Neuronal stem cell (in vitro differentiated cells): Measurements from ENCODE around the gene ATG4B.

Source experiments
- DNase-seq: peaks from one replicate; pipeline ENCODE4 v3.0.0-alpha.2; 2013; ENCODE audit warnings: low spot score
- H2AFZ ChIP-seq: one replicate; pipeline ENCODE4 v1.6.1; 2013; ENCODE audit warnings: mild to moderate bottlenecking, low read length, inconsistent platforms
- H2AK5ac ChIP-seq: 2 replicates; pipeline ENCODE4 v1.6.1; 2013; ENCODE audit warnings: low read depth, mild to moderate bottlenecking, inconsistent platforms, low read length, moderate library complexity, mixed read lengths
- H2BK120ac ChIP-seq: 2 replicates; pipeline ENCODE4 v1.6.1; 2013; ENCODE audit warnings: low read depth, mild to moderate bottlenecking, inconsistent platforms, low read length, moderate library complexity, mixed read lengths
- H2BK12ac ChIP-seq: one replicate; pipeline ENCODE4 v1.6.1; 2013; ENCODE audit warnings: low read length, inconsistent platforms
- H2BK15ac ChIP-seq: 2 replicates; pipeline ENCODE4 v1.6.1; 2013; ENCODE audit warnings: mild to moderate bottlenecking, low read length, inconsistent platforms, mixed read lengths
- H2BK5ac ChIP-seq: one replicate; pipeline ENCODE4 v1.6.1; 2013; ENCODE audit warnings: inconsistent platforms, mild to moderate bottlenecking, low read length, moderate library complexity
- H3K14ac ChIP-seq: one replicate; pipeline ENCODE4 v1.6.1; 2013; ENCODE audit warnings: low read length, inconsistent platforms
- H3K18ac ChIP-seq: 2 replicates; pipeline ENCODE4 v1.6.1; 2013; ENCODE audit warnings: low read length, inconsistent platforms
- H3K23ac ChIP-seq: 2 replicates; pipeline ENCODE4 v1.6.1; 2013; ENCODE audit warnings: low read depth, mild to moderate bottlenecking, mixed read lengths, low read length, inconsistent platforms; ENCODE audit not compliant: poor library complexity
- H3K27ac ChIP-seq: replicated peaks from 3 replicates; pipeline ENCODE4 v1.5.1; 2013; ENCODE audit warnings: low read length, inconsistent platforms
- H3K27me3 ChIP-seq, 3 experiments: 2 replicates each; pipeline ENCODE4 v1.6.1; 2013; ENCODE audit warnings: low read length in 3 of 3, mild to moderate bottlenecking in 2 of 3, inconsistent platforms in 1 of 3, low read depth in 1 of 3, mixed read lengths in 1 of 3, moderate library complexity in 1 of 3; ENCODE audit not compliant: control insufficient read depth in 3 of 3, insufficient read depth in 3 of 3
- H3K36me3 ChIP-seq, 2 donors: replicated peaks in 1 of 2; 2 replicates each; pipeline ENCODE4 v1.6.1; 2013; ENCODE audit warnings: low read length in 2 of 2; ENCODE audit not compliant: control insufficient read depth in 2 of 2, insufficient read depth in 2 of 2
- H3K4ac ChIP-seq: 2 replicates; pipeline ENCODE4 v1.6.1; 2013; ENCODE audit warnings: inconsistent platforms, mild to moderate bottlenecking, low read length, moderate library complexity
- H3K4me1 ChIP-seq, 2 donors: 1 replicate in 1 of 2; 2 replicates in 1 of 2; pipeline ENCODE4 v1.6.1; 2013; ENCODE audit warnings: low read length in 2 of 2, low read depth in 1 of 2; ENCODE audit not compliant: control insufficient read depth in 2 of 2, insufficient read depth in 1 of 2
- H3K4me2 ChIP-seq: one replicate; pipeline ENCODE4 v1.6.1; 2013; ENCODE audit warnings: mild to moderate bottlenecking, low read length, inconsistent platforms; ENCODE audit not compliant: insufficient read depth, poor library complexity, severe bottlenecking
- H3K4me3 ChIP-seq, 2 donors: 2 replicates each; pipeline ENCODE4 v1.5.1; 2013; ENCODE audit warnings: low read length in 2 of 2, mild to moderate bottlenecking in 2 of 2, inconsistent platforms in 1 of 2, moderate library complexity in 1 of 2
- H3K79me1 ChIP-seq: one replicate; pipeline ENCODE4 v1.6.1; 2013; ENCODE audit warnings: low read depth, mild to moderate bottlenecking, inconsistent platforms, low read length, moderate library complexity
- H3K9ac ChIP-seq: one replicate; pipeline ENCODE4 v1.6.1; 2013; ENCODE audit warnings: mild to moderate bottlenecking, low read depth, low read length, inconsistent platforms; ENCODE audit not compliant: poor library complexity
- H3K9me3 ChIP-seq, 2 donors: replicated peaks in 1 of 2; 2 replicates each; pipeline versions ENCODE3 to v1.6.1; 2013; ENCODE audit warnings: low read length in 2 of 2, mild to moderate bottlenecking in 2 of 2, inconsistent platforms in 1 of 2, low read depth in 1 of 2, mixed read lengths in 1 of 2, moderate library complexity in 1 of 2; ENCODE audit not compliant: control insufficient read depth in 2 of 2, insufficient read depth in 1 of 2
- H4K8ac ChIP-seq: one replicate; pipeline ENCODE4 v1.6.1; 2013; ENCODE audit warnings: low read depth, mild to moderate bottlenecking, inconsistent platforms, low read length, moderate library complexity
- H4K91ac ChIP-seq: one replicate; pipeline ENCODE4 v1.6.1; 2013; ENCODE audit warnings: low read length, low read depth, mild to moderate bottlenecking, inconsistent platforms; ENCODE audit not compliant: poor library complexity
- WGBS, 2 donors: extraction: QIAGEN DNeasy Blood & Tissue Kit; methylation state at CpG; one replicate each; pipeline ENCODE4 v1.1.7; 2013; ENCODE audit warnings: missing lambda C conversion rate in 2 of 2, mixed read lengths in 1 of 2; ENCODE audit not compliant: insufficient read length in 2 of 2, insufficient replicate concordance in 1 of 2; ENCODE audit errors: extremely low coverage in 2 of 2; 5-methylcytosine and 5-hydroxymethylcytosine counted together

Gene ATG4B

GRCh38 chr2:241619597-241620418 is 17.7 kb upstream of the ATG4B start:
- H3K4me3 ChIP-seq = no peak overlapping the region
- no peaks in the 10 kb centered on the region for H3K27me3 ChIP-seq
- no peak overlapping the region for H4K8ac ChIP-seq
- H2AFZ ChIP-seq = no peak overlapping the region
- no peak for DNase-seq
- H3K36me3 ChIP-seq = peaks cover 0 to 47% of the 10 kb centered on the region in 2 donors
- no peak overlapping the region for H2BK5ac ChIP-seq
- H4K91ac ChIP-seq = no peak overlapping the region
- no peak overlapping the region for H2BK15ac ChIP-seq
- H3K79me1 ChIP-seq = peaks cover 6% of the 10 kb centered on the region
- H3K18ac ChIP-seq = no peak overlapping the region
- no peak overlapping the region for H3K4me2 ChIP-seq
- no peak overlapping the region for H3K4ac ChIP-seq
- no peak overlapping the region for H3K9ac ChIP-seq
- no peak overlapping the region for H3K27ac ChIP-seq
- 100% methylated on average over 1 to 6 of the region's 20 CpGs for WGBS, 2 donors
- H3K23ac ChIP-seq = no peak overlapping the region
- peaks cover 0 to 2% of the 10 kb centered on the region in 2 donors for H3K4me1 ChIP-seq
- H2BK12ac ChIP-seq = no peak overlapping the region
- no peak overlapping the region for H2BK120ac ChIP-seq
- H3K9me3 ChIP-seq = peaks cover 0 to 14% of the 10 kb centered on the region in 2 donors
- no peak overlapping the region for H3K14ac ChIP-seq
- H2AK5ac ChIP-seq = no peak overlapping the region

- H2AK5ac ChIP-seq = no peak overlapping the region
Measured at GRCh38 chr2:241620419-241620769, 17.1 kb upstream of the ATG4B start.

DNA sequence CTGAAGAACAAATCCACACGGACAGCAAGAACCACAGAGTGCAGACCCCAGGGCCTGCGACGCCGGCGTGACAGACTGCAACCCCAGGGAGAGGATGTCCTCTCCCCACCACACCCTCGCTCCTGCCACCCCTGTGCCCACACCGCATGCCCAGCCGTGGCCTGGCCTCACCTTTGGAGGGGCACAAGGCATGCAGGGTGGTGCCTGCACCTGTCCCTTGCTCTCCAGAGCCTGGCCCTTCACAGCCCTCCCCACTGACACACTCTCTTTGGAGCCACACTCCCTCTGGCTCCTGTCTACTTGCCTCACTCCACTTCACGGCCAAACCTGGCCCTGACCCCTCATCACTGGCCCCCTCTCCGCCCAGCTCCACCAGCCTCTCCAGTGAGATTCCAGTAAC is 9.8 kb upstream of the ATG4B start:
- Histone ChIP-seq H4K8ac (no peak overlapping the region), H3K27ac (no peak overlapping the region), H3K36me3 (peaks cover 10 to 84% of the 10 kb centered on the region in 2 donors), H3K4me2 (no peak overlapping the region), H2BK12ac (no peak overlapping the region), H3K4me3 (no peak overlapping the region), H2AFZ (no peak overlapping the region), H3K4ac (no peak overlapping the region), H4K91ac (no peak overlapping the region), H2AK5ac (peak overlapping the region; percentile 26), H2BK5ac (no peak overlapping the region), H3K79me1 (peaks cover 11% of the 10 kb centered on the region), H3K14ac (no peak overlapping the region), H2BK120ac (no peak overlapping the region), H3K23ac (peak overlapping the region; percentile 11), H3K9ac (no peak overlapping the region), H3K9me3 (no peaks in the 10 kb centered on the region), H2BK15ac (no peak overlapping the region), H3K18ac (no peak overlapping the region), H3K27me3 (no peaks in the 10 kb centered on the region), H3K4me1 (no peaks in the 10 kb centered on the region)
- DNase-seq = no peak
- no CpG with 5 or more reads among the region's 10 CpGs for WGBS, 2 donors

More at GRCh38 chr2:241620419-241620769, 17.1 kb upstream of the ATG4B start:
- H3K4me2 ChIP-seq = no peak overlapping the region
- no peaks in the 10 kb centered on the region for H3K27me3 ChIP-seq
- H3K18ac ChIP-seq = no peak overlapping the region
- H2AFZ ChIP-seq = no peak overlapping the region
- H3K4ac ChIP-seq = no peak overlapping the region
- no peak overlapping the region for H2BK12ac ChIP-seq
- peaks cover 0 to 53% of the 10 kb centered on the region in 2 donors for H3K36me3 ChIP-seq
- no peak overlapping the region for H2BK15ac ChIP-seq
- no peak overlapping the region for H3K23ac ChIP-seq
- no peak overlapping the region for H4K91ac ChIP-seq
- H2BK120ac ChIP-seq = no peak overlapping the region
- H3K4me3 ChIP-seq = no peak overlapping the region
- H4K8ac ChIP-seq = no peak overlapping the region
- peaks cover 0 to 2% of the 10 kb centered on the region in 2 donors for H3K4me1 ChIP-seq
- no peak overlapping the region for H2BK5ac ChIP-seq
- 100% methylated on average over 1 of the region's 6 CpGs; no CpG with 5 or more reads in 1 of the 2 donors for WGBS, 2 donors
- H3K14ac ChIP-seq = no peak overlapping the region
- peaks cover 6% of the 10 kb centered on the region for H3K79me1 ChIP-seq
- DNase-seq = no peak
- peaks cover 0 to 14% of the 10 kb centered on the region in 2 donors for H3K9me3 ChIP-seq
- H3K9ac ChIP-seq = no peak overlapping the region
- H3K27ac ChIP-seq = no peak overlapping the region

GRCh38 chr2:241629762-241630435 is 7.6 kb upstream of the ATG4B start:
- no peak overlapping the region for H4K91ac ChIP-seq
- no peaks in the 10 kb centered on the region for H3K9me3 ChIP-seq
- WGBS, 2 donors = no CpG with 5 or more reads among the region's 11 CpGs
- H3K36me3 ChIP-seq = peaks cover 24 to 88% of the 10 kb centered on the region in 2 donors
- no peak overlapping the region for H2BK5ac ChIP-seq
- H3K9ac ChIP-seq = no peak overlapping the region
- no peak overlapping the region for H3K14ac ChIP-seq
- no peaks in the 10 kb centered on the region for H3K4me1 ChIP-seq
- no peak overlapping the region for H2BK12ac ChIP-seq
- no peak overlapping the region for H3K4me3 ChIP-seq
- H3K18ac ChIP-seq = no peak overlapping the region
- no peak overlapping the region for H3K4ac ChIP-seq
- no peak overlapping the region for H2AFZ ChIP-seq
- no peak overlapping the region for H3K4me2 ChIP-seq
- no peak overlapping the region for H2AK5ac ChIP-seq
- no peak overlapping the region for H2BK15ac ChIP-seq
- no peak overlapping the region for H3K27ac ChIP-seq
- no peak for DNase-seq
- H4K8ac ChIP-seq = no peak overlapping the region
- no peaks in the 10 kb centered on the region for H3K27me3 ChIP-seq
- no peak overlapping the region for H3K23ac ChIP-seq
- no peak overlapping the region for H2BK120ac ChIP-seq
- H3K79me1 ChIP-seq = peaks cover 19% of the 10 kb centered on the region
